Adipocyte (in vitro differentiated cells): ENCODE data around the gene SYP.
"Not testable (repeated sequence)": the region's sequence is repeated elsewhere in the genome, so short reads cannot be mapped to it uniquely, and the experiment has no call there.

Experiments used
- DNase-seq: peaks from one replicate; pipeline ENCODE4 v3.0.0-alpha.2; 2015; ENCODE audit warnings: low read depth
- H3K27me3 ChIP-seq: replicated peaks from 2 replicates; pipeline ENCODE4 v1.7.0; 2013; ENCODE audit warnings: mild to moderate bottlenecking, low read length, moderate library complexity; ENCODE audit not compliant: control insufficient read depth, insufficient read depth
- H3K36me3 ChIP-seq: 2 replicates; pipeline ENCODE4 v1.7.0; 2013; ENCODE audit warnings: low read length, mild to moderate bottlenecking, moderate library complexity; ENCODE audit not compliant: control insufficient read depth, insufficient read depth, severe bottlenecking
- H3K4me1 ChIP-seq: 2 replicates; pipeline ENCODE4 v1.7.0; 2013; ENCODE audit warnings: mild to moderate bottlenecking, low read length, moderate library complexity; ENCODE audit not compliant: control insufficient read depth, insufficient read depth
- H3K4me3 ChIP-seq: 2 replicates; pipeline ENCODE4 v1.7.0; 2013; ENCODE audit warnings: mild to moderate bottlenecking, low read length, moderate library complexity
- H3K9ac ChIP-seq: 2 replicates; pipeline ENCODE4 v1.7.0; 2013; ENCODE audit warnings: mild to moderate bottlenecking, low read length, moderate library complexity
- H3K9me3 ChIP-seq: 2 replicates; pipeline ENCODE4 v1.7.0; 2013; ENCODE audit warnings: mild to moderate bottlenecking, low read length, moderate library complexity; ENCODE audit not compliant: control insufficient read depth

Gene SYP

DNA sequence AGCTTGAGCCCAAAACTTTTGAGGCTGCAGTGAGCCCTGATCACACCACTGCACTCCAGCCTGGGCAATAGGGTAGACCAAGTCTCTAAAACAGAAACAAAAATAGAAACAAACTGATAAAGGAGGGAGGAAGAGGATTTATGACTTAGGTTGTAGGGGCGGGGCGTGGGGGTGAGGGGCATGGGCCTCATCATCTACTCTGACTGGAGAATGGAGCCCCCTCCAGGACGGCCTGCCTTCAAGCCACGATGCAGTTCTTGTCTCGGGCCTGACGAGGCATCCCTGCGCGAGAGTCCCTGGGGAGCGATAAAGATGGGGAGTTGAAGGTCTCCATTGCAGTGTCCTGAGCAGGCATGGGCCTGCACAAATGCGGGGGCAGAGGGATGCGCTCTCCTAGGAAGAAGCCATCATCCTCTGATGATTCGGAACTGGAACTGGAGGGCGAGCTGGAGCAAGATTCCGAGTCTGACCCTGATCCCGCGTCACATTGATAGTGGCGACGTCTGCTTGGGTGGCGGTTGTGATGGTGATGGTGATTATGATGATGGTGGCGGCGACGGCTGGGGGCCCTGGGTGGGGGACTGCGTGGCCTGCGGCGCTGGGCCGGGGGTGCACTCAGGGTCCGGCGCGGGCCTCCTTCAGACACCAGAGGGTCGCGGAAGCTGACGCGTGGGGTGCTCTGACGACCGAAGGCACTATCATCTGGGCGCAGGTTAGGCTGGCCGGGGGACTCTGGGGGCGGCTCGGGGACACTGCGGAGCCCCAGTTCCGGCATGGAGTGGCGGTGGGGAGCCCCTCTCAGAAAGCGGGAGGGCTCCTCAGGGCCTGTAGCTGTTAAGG lies 24.3 kb downstream of the SYP start:
- Histone ChIP-seq H3K9ac (no peak overlapping the region), H3K27me3 (no peaks in the 10 kb centered on the region), H3K36me3 (no peaks in the 10 kb centered on the region), H3K4me1 (peaks cover 4% of the 10 kb centered on the region), H3K4me3 (no peak overlapping the region), H3K9me3 (no peaks in the 10 kb centered on the region)
- DNase-seq: no peak

DNA sequence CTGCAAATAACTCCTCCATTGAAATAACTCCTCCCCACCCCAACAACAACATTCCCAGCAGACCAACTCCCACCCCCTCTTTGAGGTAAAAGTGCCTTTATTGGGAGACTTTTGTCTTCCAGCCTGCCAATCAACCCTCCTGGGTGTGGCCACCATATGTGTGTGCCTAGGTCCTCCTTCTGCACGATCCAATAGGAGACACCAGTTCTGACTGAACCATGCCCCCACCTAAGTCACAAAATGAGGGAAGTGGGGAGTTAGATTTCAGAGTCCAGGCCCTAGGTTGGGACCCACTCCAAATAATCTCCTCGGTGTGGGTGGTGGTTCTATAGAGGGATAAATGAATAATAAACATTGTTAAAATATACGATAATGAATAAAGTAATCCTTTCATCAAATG lies 25.3 kb downstream of the SYP start:
- no peak for DNase-seq
- H3K36me3 ChIP-seq: no peaks in the 10 kb centered on the region
- no peak overlapping the region for H3K9ac ChIP-seq
- peaks cover 4% of the 10 kb centered on the region for H3K4me1 ChIP-seq
- no peak overlapping the region for H3K4me3 ChIP-seq
- no peaks in the 10 kb centered on the region for H3K27me3 ChIP-seq
- H3K9me3 ChIP-seq: no peaks in the 10 kb centered on the region

- not testable (repeated sequence) for H3K9ac ChIP-seq, DNase-seq, H3K27me3 ChIP-seq, H3K4me3 ChIP-seq, H3K9me3 ChIP-seq, H3K4me1 ChIP-seq, H3K36me3 ChIP-seq
These were observed 26.4 kb downstream of the SYP start for GRCh38 chrX:49173544-49173943.

- DNase-seq: peak; percentile 64
- peak overlapping the region; percentile 83 for H3K9ac ChIP-seq
- no peaks in the 10 kb centered on the region for H3K27me3 ChIP-seq
- H3K4me1 ChIP-seq: peaks cover 4% of the 10 kb centered on the region
- no peaks in the 10 kb centered on the region for H3K9me3 ChIP-seq
- peak overlapping the region; percentile 83 for H3K4me3 ChIP-seq
- no peaks in the 10 kb centered on the region for H3K36me3 ChIP-seq
These were observed 27.7 kb downstream of the SYP start for GRCh38 chrX:49172280-49172780.

- Histone ChIP-seq H3K36me3 (no peaks in the 10 kb centered on the region), H3K4me1 (peaks cover 4% of the 10 kb centered on the region), H3K9ac (peak within 1 kb of the TSS; percentile 83), H3K9me3 (no peaks in the 10 kb centered on the region), H3K27me3 (no peaks in the 10 kb centered on the region), H3K4me3 (peak within 1 kb of the TSS; percentile 83)
- peak; percentile 69 for DNase-seq
These were observed 28.2 kb downstream of the SYP start, which contains the start of gene PLP2 for GRCh38 chrX:49171752-49172279. Gene PLP2 (plus strand): TSS chrX:49171898. CDS start chrX:49172001, 103 bp downstream.

- Histone ChIP-seq H3K27me3 (no peaks in the 10 kb centered on the region), H3K4me3 (peak overlapping the region; percentile 56)
These were observed 32.3 kb downstream of the SYP start for GRCh38 chrX:49167740-49168108.

DNA sequence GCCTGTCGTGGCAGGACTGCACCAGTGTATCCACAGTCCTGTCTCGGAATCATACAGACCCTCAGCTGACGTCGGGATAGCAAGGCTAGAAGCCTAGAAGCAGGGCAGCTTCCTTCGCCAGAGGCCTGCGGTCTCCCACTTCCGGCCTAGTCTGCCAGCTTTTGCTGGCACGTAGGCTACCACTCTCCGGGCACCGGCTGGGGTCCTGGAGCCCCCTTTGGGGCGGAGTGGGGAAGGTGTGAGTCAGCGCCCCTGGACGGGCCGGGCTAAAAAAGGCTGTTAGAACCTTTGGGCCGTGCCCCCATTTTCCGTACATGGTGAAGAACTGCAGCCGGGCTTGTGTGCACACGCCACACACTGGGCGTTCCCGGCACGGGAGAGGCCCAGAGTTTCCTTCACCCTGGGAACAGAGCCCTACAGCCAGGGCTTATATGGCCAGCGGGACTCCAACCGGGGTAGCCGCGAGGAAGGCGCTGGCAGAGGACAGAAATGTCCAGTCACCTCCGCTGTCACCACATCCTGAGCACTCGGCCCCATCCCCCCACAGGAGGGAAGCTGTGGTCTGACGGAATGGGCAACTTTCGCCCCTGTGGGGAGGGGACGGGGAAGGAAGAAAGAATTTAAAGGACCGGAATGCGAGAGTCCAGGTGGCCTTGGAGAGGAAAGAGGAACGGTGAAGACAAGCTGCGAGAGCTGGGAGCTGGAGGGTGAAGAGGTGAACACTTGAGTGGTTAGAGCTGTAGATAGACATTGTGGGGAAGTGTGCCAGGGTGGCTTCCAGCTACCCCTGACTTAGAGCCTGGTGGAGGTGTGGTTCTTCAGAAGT lies 32.9 kb downstream of the SYP start:
- Histone ChIP-seq H3K4me3 (peak overlapping the region; percentile 56), H3K4me1 (peaks cover 2% of the 10 kb centered on the region), H3K27me3 (no peaks in the 10 kb centered on the region), H3K36me3 (no peaks in the 10 kb centered on the region), H3K9ac (peak overlapping the region; percentile 77), H3K9me3 (no peaks in the 10 kb centered on the region)
- peak; percentile 51 for DNase-seq

More at GRCh38 chrX:49167740-49168108, 32.3 kb downstream of the SYP start:
- Histone ChIP-seq H3K9ac (peak overlapping the region; percentile 77), H3K9me3 (no peaks in the 10 kb centered on the region), H3K4me1 (peaks cover 4% of the 10 kb centered on the region), H3K36me3 (no peaks in the 10 kb centered on the region)
- no peak for DNase-seq

DNA sequence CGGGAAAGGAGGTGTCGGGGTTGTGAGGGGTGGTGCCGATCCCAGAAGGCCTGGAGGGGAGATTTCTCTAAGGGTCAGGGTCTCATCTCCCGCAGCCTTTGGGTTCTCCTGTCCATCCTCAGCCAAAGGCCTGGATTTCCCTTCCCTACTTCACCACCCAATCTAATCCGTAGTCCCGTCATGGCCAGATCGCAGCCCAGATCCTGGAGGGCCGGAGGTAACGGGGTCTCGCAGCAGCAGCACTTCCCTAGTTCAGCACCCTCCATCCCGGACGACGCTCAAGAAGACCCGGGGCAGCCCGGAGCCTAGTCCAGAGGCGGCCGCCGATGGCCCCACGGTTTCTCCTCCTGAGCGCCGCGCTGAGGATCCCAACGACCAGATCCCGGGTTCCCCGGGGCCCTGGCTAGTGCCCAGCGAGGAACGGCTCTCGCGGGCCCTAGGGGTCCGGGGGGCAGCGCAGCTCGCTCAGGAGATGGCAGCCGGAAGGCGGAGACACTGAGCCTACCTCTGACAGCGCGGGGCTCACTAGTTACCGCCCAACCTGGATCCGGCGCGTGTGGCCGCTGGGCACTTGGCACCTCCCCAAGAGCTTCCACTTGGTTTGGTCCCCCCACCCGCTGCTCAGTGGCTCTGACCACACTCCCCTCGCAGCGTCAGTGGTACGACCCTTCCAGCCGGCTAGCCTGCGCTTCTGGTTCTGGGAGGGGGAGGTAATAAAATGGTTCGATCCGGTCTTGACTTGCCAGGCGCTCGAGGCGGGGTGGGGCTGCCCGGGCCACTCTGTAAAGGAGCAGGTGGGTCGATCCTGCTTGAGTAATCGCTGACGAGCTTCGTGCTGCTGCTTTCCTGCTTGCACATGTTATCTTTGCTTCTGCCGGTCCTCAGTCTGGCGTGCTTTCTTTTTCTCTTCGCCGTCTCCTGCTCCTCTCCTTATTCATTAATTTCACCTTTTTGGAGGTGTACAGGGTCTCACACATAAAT lies 33.8 kb downstream of the SYP start:
- no peaks in the 10 kb centered on the region for H3K27me3 ChIP-seq
- H3K9me3 ChIP-seq: no peaks in the 10 kb centered on the region
- peak overlapping the region; percentile 77 for H3K9ac ChIP-seq
- H3K4me3 ChIP-seq: peak overlapping the region; percentile 56
- DNase-seq: peak; percentile 10
- peaks cover 2% of the 10 kb centered on the region for H3K4me1 ChIP-seq
- no peaks in the 10 kb centered on the region for H3K36me3 ChIP-seq

- Histone ChIP-seq H3K9ac (no peak overlapping the region), H3K4me1 (peaks cover 2% of the 10 kb centered on the region), H3K27me3 (no peaks in the 10 kb centered on the region), H3K36me3 (no peaks in the 10 kb centered on the region), H3K9me3 (no peaks in the 10 kb centered on the region), H3K4me3 (no peak overlapping the region)
- DNase-seq: no peak
These were observed 35.2 kb downstream of the SYP start for GRCh38 chrX:49164589-49165360.
